CD4-positive, alpha-beta T cell treated with Interleukin-1 beta for 1 hour (primary cell): ENCODE data around the gene CCDC177.
"Not testable (repeated sequence)": the region's sequence is repeated elsewhere in the genome, so short reads cannot be mapped to it uniquely, and the experiment has no call there.

ENCODE experiments used
- DNase-seq, 2 donors: peaks; one replicate each; pipeline ENCODE4 v3.0.0-alpha.2; 2020 to 2022

Gene CCDC177

GRCh38 chr14:69599431-69599830, 24.8 kb upstream of the CCDC177 start:
- DNase-seq: not testable (repeated sequence)

- DNase-seq: no peak
Observed at GRCh38 chr14:69595336-69595735, 20.7 kb upstream of the CCDC177 start.

DNA sequence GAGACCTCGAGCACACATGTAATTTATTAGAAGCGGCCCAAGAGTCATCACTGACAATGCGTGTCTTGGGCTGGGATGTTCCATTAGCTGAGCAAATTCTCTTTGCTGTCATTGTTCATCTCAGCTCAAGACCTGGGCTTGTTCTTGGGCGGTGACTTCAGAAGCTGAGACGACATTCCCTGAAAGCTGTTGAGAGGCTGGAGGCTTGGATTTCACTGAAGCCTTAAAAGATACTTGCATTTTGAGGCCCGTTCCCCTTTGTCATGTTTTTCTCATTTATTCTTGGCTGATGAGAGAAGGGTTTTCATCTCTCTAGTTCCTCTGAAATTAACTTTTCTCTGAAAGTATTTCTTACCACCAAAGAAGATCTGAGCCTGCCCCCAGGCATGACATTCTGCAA, 20.2 kb upstream of the CCDC177 start:
- no peak for DNase-seq

GRCh38 chr14:69593018-69593677, 18.5 kb upstream of the CCDC177 start:
- DNase-seq: no peak

DNA sequence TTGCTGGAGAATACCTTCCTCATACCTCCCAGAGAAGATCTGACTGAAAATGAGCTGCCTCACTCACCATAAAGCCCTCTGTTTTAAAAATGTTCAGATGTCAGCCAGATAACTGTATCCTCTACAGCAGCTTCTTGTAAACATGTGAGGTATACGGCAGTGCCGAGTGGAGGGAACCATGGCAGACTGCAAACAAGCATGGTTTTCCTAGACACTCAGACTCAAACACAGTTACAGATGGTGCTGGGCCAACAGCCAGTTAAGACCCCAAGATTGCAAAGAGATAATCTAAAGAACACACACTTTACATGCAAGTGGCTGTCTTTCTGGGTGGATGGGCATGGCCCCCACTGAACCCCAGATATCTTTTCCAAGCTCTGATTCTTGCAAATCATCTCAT, 16.6 kb upstream of the CCDC177 start:
- no peak for DNase-seq

DNA sequence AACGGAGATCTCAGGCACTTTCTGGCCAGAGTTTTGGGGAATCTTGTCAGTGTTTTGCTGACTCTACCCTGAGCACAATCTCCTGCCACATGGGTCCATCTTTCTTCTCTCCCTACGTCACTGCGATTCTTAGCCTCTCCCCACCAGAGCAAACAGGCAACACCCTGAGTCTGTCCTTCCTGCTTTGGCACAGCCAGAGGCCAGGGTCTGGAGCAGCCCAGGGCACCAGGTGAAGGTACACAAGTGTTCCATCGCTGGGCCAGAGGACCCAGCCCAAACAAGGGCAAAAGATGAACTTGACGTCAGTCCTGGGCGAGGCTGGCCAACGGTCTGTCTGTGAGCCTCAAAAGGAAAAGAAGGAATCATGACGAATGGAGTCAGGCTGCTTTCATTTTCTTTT, 12.7 kb upstream of the CCDC177 start:
- no peak for DNase-seq

- DNase-seq: no peak
Observed at GRCh38 chr14:69586404-69586803, 11.7 kb upstream of the CCDC177 start.

DNA sequence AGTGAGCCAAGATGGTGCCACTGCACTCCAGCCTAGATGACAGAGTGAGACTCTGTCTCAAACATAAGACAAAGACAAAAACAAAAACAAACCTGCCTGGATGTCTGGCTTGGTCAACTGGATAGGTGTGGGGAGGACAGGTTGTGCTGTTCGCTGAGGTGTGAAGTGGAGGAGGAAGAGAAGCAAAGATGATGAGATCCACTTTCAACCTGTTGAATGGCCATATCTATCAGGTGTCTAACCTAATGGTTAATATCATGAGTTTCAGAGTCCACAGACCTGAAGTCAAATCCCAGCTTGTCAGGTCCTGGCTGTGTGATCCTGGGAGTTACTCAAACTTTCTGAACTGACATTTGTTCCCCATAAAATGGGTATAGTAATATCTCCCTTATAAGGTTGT, 9.7 kb upstream of the CCDC177 start:
- no peak for DNase-seq

DNA sequence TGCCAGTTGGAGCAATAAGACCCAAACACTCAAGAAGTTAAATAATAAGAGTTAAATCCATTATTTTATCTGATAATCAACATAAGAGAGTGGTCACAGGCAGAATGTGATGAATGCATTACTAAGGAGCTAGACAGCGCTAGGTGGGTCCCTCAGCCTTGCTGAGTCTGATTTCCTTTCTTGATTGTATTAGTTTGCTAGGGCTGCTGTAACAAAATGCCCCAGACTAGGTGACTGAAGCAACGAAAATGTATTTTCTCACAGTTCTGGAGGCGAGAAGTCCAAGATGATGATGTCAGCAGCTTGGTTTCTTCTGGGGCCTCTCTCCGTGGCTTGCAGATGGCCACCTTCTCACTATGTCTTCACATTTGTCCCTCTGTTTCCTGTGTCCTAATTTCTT, 8.2 kb upstream of the CCDC177 start:
- DNase-seq: no peak

DNA sequence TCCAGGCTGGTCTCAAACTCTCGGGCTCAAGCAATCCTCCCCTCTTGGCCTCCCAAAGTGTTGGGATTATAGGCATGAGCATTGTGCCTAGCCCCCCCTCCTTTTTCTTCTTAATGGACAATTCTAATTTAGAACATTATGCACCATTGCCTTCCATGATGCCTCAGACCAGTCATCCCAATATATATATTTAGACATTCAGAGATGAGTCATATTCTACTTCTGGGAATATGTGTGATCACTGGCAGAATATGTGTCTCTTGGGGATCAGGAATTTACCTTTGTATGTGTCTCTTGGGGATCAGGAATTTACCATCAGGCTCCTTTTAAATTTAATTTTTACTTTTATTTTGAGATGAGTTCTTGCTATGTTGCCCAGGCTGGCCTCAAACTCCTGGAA, 7.5 kb upstream of the CCDC177 start:
- DNase-seq: no peak

DNA sequence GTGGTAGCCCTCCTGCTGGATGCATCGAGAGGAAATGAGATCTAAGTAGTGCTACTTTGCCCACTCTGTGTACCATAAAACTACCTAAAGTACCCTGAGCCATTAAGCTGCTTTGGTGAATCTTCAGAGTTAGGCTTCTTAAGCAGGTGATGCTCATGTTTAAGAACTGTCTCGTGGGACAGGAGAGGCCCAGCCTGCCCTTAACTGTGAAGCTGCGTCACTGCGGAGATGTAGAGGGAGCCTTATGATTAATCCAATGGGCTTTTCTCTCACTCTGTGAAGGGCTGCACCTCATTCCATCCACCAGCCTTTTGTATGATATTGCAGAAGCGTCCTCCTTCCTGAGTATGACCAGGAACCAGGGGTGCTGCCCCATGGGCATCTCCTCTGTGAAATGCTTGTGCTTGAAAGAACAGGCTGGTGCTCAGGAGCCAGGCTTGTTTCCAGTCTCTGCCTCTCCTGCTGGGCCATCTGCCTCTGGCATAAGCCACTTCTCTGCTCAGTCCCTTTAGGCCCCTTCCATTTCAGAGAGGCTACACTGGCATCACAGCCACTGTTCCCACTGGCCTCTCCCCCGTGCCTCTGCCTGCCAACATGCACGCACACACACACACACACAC, 6.8 kb upstream of the CCDC177 start:
- no peak for DNase-seq

DNA sequence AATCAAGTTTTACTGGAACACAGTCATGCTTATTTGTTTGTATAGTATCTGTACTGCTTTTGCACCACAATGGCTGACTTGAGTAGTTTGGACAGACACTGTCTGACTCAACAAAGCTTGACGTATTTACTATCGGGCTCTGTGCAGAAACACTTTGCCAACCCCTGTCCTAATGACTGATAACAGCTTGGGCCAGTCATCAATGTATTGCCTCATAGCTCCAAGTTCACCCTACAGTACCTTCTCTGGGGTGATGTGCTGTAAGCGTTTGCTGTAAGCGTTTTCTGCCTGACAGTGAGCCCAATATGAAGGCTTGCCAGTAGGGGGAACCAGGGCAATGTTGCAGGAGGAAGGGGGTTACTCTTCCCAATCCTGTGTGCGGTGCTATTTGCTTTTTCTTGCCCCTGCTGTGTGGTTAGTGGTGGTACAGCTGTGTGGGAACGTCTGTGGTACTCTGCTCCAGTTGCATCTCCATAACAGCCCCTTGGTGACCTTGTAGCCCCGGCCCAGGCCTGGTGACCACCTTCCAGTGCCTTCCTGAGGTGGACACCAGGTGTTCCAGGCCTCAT, 5.4 kb upstream of the CCDC177 start:
- DNase-seq: no peak

DNA sequence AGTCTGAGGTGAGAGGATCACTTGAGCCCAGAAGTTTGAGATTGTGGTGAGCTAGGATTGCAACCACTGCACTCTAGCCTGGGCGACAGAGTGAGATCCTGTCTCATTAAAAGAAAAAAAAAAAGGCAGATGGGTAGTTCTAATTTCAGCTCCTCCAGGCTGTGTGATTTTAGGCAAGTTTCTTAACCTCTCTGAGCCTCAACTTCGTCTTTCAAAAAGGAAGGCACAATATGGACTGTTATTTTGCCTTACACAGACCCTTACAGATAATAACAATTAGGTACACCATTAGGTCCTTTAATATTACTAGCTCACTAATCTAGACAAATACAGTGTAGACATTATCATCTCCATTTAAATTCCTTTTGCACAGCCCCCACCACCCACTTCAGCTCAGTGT, 4.8 kb upstream of the CCDC177 start:
- no peak for DNase-seq

GRCh38 chr14:69574954-69575295, 254 bp upstream of the CCDC177 start:
- no peak for DNase-seq

GRCh38 chr14:69573831-69574262, 824 bp downstream of the CCDC177 start:
- DNase-seq: no peak

DNA sequence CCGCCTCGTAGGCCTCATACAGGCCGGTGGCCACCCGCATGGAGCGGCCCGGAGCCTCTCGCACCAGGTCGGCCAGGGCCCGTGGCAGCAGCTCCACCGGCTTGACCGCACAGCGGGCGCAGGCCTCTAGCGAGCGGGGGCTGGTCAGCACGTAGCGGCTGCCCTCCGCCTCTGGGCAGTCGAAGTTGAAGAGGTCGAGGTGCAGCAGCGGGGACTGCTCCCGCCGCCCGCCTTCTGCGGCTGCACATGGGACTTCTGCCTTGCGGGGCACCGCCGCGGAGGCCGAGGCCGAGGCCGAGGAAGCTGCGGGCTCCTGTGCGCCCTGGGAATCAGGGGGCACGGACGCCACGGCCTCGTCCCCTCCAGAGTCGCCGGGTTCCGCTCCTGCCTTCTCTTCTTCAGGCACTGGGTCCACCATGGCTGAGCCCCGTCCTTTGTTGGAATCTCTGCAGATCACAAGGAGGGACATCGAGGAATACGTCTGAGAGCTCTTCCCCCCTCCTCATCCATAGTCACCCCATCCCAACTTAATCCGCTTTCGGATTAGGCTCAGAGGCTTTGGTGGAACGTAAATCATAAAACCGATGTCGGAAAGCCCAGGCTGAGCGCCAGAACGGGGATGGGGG, 1.4 kb downstream of the CCDC177 start:
- DNase-seq: no peak

GRCh38 chr14:69572841-69573135, 1.9 kb downstream of the CCDC177 start:
- no peak for DNase-seq

DNA sequence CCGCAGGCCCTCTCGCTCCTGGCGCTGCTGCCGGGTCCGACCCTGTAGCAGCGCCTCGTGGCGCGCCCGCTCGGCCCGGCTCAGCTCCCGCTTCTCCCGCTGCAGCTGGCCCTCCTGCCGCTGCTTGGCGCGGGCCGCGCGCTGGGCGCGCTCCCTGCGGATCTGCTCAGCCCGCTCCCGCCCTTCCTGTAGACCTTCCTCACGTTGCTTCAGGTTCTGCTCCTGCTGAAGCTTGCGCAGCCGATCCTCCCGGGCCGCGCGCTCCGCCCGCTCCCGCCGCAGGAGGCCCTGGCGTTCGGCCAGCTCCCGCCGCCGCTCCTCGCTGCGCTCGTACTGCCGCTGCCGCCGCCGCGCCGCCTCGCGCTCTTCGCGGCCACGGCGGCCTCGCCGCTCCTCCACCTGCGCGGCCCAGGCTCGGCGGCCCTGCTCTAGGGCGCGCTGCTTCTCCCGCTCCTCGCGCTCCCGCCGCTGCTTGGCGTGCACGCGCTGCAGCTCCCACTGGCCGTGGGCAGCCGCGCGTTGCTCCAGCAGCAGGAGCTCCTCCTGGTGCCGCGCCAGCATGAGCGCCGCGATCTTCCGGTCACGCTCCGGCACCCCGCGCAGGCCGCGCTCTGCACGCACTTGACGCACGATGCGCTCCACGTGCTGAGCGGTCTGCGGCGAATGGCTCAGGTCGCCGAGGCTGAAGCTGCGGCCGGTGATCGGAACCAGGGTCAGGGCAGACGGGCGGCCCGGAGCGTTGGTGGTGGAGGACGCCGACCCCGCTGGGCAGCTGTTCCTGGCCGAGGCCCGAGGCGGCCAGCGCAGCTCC, 2.4 kb downstream of the CCDC177 start:
- DNase-seq: no peak

DNA sequence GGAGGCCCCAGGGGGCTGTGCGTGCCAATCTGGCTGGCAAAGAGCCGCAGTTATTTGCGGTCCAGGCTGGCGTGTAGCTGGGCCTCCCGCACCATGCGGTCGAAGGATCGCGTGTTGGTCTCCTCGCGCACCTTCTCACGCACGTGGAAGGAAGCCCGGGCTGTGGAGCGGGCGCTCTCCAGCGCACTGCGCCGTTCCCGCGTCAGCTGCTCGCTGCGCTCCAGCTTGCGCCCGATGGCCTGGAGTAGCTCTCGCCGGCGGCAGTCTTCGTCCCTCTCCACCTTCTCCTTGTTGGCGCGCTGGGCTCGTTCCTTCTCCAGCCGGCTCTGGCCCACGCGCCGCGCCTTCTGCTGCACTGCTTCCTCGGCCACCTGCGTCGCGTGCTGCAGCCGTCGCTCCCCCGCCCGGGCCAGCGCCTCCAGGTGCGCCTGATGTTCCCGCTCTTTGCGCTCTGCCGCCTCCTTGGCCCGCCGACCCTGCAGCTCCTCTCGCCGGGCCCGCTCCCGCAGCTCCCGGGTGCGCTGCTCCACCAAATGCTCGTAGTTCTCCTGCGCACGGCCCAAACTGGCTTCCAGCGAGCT, 3.1 kb downstream of the CCDC177 start:
- DNase-seq: no peak

GRCh38 chr14:69570836-69571330, 3.8 kb downstream of the CCDC177 start:
- no peak for DNase-seq

DNA sequence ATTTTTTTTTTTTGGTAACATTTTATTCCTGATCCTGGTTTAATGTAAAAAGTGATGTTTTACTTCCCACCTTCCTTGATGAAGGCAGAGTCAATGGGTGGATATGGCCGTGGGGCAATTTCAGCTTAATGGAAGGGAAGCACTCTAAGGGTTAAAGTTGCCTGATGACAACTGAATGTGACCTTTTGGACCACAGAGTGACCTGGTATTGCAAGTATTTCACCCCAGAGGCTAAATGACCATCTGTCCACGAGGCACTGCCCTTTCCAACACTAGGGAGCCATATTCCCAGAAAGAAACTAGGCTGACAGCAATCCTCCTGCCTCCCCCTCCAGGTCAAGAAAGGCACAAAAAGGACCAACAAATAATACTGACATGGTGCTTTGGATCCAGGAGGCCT, 4.8 kb downstream of the CCDC177 start:
- DNase-seq: no peak

DNA sequence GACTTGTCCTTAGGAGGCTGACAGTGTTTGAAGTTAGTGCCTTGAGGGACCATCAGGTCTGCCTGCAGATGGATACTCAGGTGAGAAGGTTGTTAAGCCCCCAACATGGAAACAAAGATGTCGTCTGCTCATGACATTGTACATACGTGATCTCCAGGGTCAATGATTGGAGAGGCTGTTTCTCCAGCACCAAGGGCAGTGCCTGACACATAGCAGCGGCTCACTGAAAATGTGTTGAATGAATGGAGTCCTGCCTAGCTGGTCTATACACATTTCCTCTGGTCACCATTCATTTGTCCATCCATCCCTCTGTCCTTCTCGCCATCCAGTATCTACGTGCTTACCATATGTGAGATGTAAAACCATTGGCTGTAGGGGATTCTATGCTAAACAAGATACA, 7.1 kb downstream of the CCDC177 start:
- DNase-seq: no peak

- no peak for DNase-seq
Observed at GRCh38 chr14:69561893-69562292, 12.8 kb downstream of the CCDC177 start.
